IMR-90 (cell line): ENCODE measurements around the gene TRPM6. TPM values are rescaled to one million over a fixed set of nuclear protein-coding genes. Genes with fewer than 3 reads are reported as not detected.

Source experiments
- ATAC-seq: fragments of 200-7000 bp; cut with Tn5 transposase; 2 replicates; pipeline ENCODE4 v1.9.1; 2020; ENCODE audit warnings: low read depth, mild to moderate bottlenecking, moderate library complexity
- BruUV-seq: library from RNA; stranded (reverse); fragments of 400-500 nt; replicated peaks from 2 replicates; lab custom pipeline; 2021; lab: Mats Ljungman, UMichigan
- CTCF ChIA-PET: fragments of 300-600 bp; formaldehyde crosslinking; extraction: SDS; loops from one replicate; lab custom pipeline; 2021; ENCODE audit warnings: antibody characterized with exemption; lab: Yijun Ruan, JAX
- POLR2A ChIA-PET: fragments of 300-600 bp; sonication (Branson Sonifier 250); formaldehyde crosslinking; loops from one replicate; lab custom pipeline; 2022; ENCODE audit warnings: antibody characterized with exemption; ENCODE audit not compliant: unreplicated experiment; lab: Charles Lee
- DNase-seq: peaks from one replicate; pipeline ENCODE4 v3.0.0; 2013
- H2AFZ ChIP-seq: replicated peaks from 2 replicates; pipeline ENCODE3; 2013; ENCODE audit warnings: low read length, mild to moderate bottlenecking; ENCODE audit not compliant: poor library complexity
- H2AK5ac ChIP-seq: 2 replicates; pipeline ENCODE4 v1.6.1; 2013; ENCODE audit warnings: low read depth, low read length, inconsistent platforms
- H2AK9ac ChIP-seq: replicated peaks from 2 replicates; pipeline ENCODE3; 2013; ENCODE audit warnings: mild to moderate bottlenecking, low read depth, low read length, moderate library complexity; ENCODE audit not compliant: poor library complexity
- H2BK120ac ChIP-seq: 2 replicates; pipeline ENCODE4 v1.6.1; 2013; ENCODE audit warnings: low read depth, low read length, inconsistent platforms
- H2BK15ac ChIP-seq: 3 replicates; pipeline ENCODE4 v1.6.1; 2013; ENCODE audit warnings: low read depth, low read length, inconsistent platforms
- H2BK20ac ChIP-seq: 2 replicates; pipeline ENCODE4 v1.6.1; 2013; ENCODE audit warnings: low read depth, mild to moderate bottlenecking, inconsistent platforms, low read length, moderate library complexity
- H2BK5ac ChIP-seq: 2 replicates; pipeline ENCODE4 v1.6.1; 2013; ENCODE audit warnings: mild to moderate bottlenecking, low read depth, low read length, inconsistent platforms; ENCODE audit not compliant: poor library complexity, severe bottlenecking
- H3K14ac ChIP-seq: replicated peaks from 2 replicates; pipeline ENCODE4 v1.6.1; 2013; ENCODE audit warnings: low read depth, low read length, inconsistent platforms
- H3K18ac ChIP-seq: 2 replicates; pipeline ENCODE4 v1.6.1; 2013; ENCODE audit warnings: low read depth, low read length, control low read depth
- H3K23ac ChIP-seq: 2 replicates; pipeline ENCODE4 v1.6.1; 2013; ENCODE audit warnings: low read depth, low read length, inconsistent platforms
- H3K27ac ChIP-seq: 2 replicates; pipeline ENCODE4 v1.5.1; 2013; ENCODE audit warnings: mild to moderate bottlenecking, control low read depth, low read length; ENCODE audit not compliant: insufficient read depth
- H3K27me3 ChIP-seq: 2 replicates; pipeline ENCODE4 v1.6.1; 2013; ENCODE audit warnings: low read length; ENCODE audit not compliant: control insufficient read depth, insufficient read depth
- H3K36me3 ChIP-seq: 2 replicates; pipeline ENCODE4 v1.6.1; 2013; ENCODE audit warnings: low read length, mixed read lengths; ENCODE audit not compliant: control insufficient read depth, insufficient read depth
- H3K4ac ChIP-seq: 2 replicates; pipeline ENCODE4 v1.6.1; 2013; ENCODE audit warnings: low read depth, low read length, inconsistent platforms
- H3K4me1 ChIP-seq: 2 replicates; pipeline ENCODE4 v1.6.1; 2013; ENCODE audit warnings: low read length, mixed read lengths; ENCODE audit not compliant: control insufficient read depth, insufficient read depth
- H3K4me2 ChIP-seq: 2 replicates; pipeline ENCODE4 v1.6.1; 2013; ENCODE audit warnings: low read depth, mild to moderate bottlenecking, control low read depth, low read length, moderate library complexity
- H3K4me3 ChIP-seq: 2 replicates; pipeline ENCODE4 v1.5.1; 2013; ENCODE audit warnings: low read depth, mild to moderate bottlenecking, control low read depth, low read length, moderate library complexity; ENCODE audit not compliant: insufficient read depth
- H3K56ac ChIP-seq: 2 replicates; pipeline ENCODE4 v1.6.1; 2013; ENCODE audit warnings: low read length, inconsistent platforms; ENCODE audit not compliant: insufficient read depth; ENCODE audit errors: extremely low read depth
- H3K79me1 ChIP-seq, 2 experiments: 2 replicates each; pipeline ENCODE4 v1.6.1; 2013; ENCODE audit warnings: low read length in 2 of 2, inconsistent platforms in 1 of 2, low read depth in 1 of 2
- H3K9ac ChIP-seq: 2 replicates; pipeline ENCODE4 v1.6.1; 2013; ENCODE audit warnings: low read depth, low read length, control low read depth
- H3K9me1 ChIP-seq: 2 replicates; pipeline ENCODE4 v1.6.1; 2013; ENCODE audit warnings: low read length, inconsistent platforms; ENCODE audit not compliant: insufficient read depth
- H3K9me3 ChIP-seq: 2 replicates; pipeline ENCODE4 v1.6.1; 2013; ENCODE audit warnings: low read length; ENCODE audit not compliant: control insufficient read depth, insufficient read depth
- H4K20me1 ChIP-seq: 2 replicates; pipeline ENCODE4 v1.6.1; 2013; ENCODE audit warnings: low read length, inconsistent platforms; ENCODE audit not compliant: insufficient read depth
- H4K5ac ChIP-seq: 2 replicates; pipeline ENCODE4 v1.6.1; 2013; ENCODE audit warnings: mild to moderate bottlenecking, low read depth, low read length, control low read depth
- H4K8ac ChIP-seq, 2 experiments: 2 replicates each; pipeline ENCODE4 v1.6.1; 2013; ENCODE audit warnings: low read depth in 2 of 2, low read length in 2 of 2, control low read depth in 1 of 2, inconsistent platforms in 1 of 2
- H4K91ac ChIP-seq: 2 replicates; pipeline ENCODE4 v1.6.1; 2013; ENCODE audit warnings: low read depth, low read length, inconsistent platforms; ENCODE audit not compliant: insufficient read depth
- BHLHE40 ChIP-seq: fragments of 150-350 bp; IDR thresholded peaks from 2 replicates; pipeline ENCODE4 v1.6.1; 2016; ENCODE audit warnings: mild to moderate bottlenecking, low read depth, low read length
- CEBPB ChIP-seq: IDR thresholded peaks from 2 replicates; pipeline ENCODE4 v1.6.1; 2012; ENCODE audit warnings: low read depth, low read length, improper control_type of control experiment
- CHD1 ChIP-seq: IDR thresholded peaks from 2 replicates; pipeline ENCODE4 v1.6.1; 2012; ENCODE audit warnings: low read depth, low read length, improper control_type of control experiment
- CTCF ChIP-seq: conservative IDR thresholded peaks from 2 replicates; pipeline ENCODE4 v1.5.1; 2012; ENCODE audit warnings: mild to moderate bottlenecking, low read depth, low read length, improper control_type of control experiment
- FOS ChIP-seq: fragments of 150-350 bp; IDR thresholded peaks from 2 replicates; pipeline ENCODE4 v1.6.1; 2016; ENCODE audit warnings: low read depth, low read length
- SMC3 ChIP-seq: fragments of 150-350 bp; IDR thresholded peaks from 2 replicates; pipeline ENCODE4 v1.6.1; 2016; ENCODE audit warnings: low read depth, mild to moderate bottlenecking, antibody characterized with exemption, low read length, moderate library complexity
- WGBS, 2 experiments: methylation state at CpG; one replicate each; pipeline versions ENCODE4 v1.1.5 to v1.1.7; 2013; ENCODE audit warnings: missing lambda C conversion rate in 2 of 2; ENCODE audit not compliant: insufficient read length in 1 of 2; ENCODE audit errors: extremely low coverage in 2 of 2; 5-methylcytosine and 5-hydroxymethylcytosine counted together
- dilution Hi-C: fragments of 300-500 bp; cut with HindIII; formaldehyde crosslinking; loops from one replicate; pipeline ENCODE4 v1.14.3; 2018; ENCODE audit warnings: low sequenced_read_pairs; ENCODE audit not compliant: unreplicated experiment
- in situ Hi-C: fragments of 300-500 bp; cut with MboI; formaldehyde crosslinking; loops from 3 replicates; pipeline ENCODE4 v1.14.3; 2019; ENCODE audit warnings: low sequenced_read_pairs, inconsistent platforms, mixed read lengths
- intact Hi-C: fragments of 100-400 bp; cut with micrococcal nuclease; formaldehyde crosslinking; loops from 2 replicates; pipeline ENCODE4 v1.10.0; 2022
- polyA plus RNA-seq, 3 experiments: library from polyadenylated mRNA; depleted of rRNA; stranded (reverse); fragments of >200 nt; gene quantifications; 2 replicates each; pipeline ENCODE4 v1.2.3, GENCODE V29; 2012; ENCODE audit warnings: low replicate concordance in 1 of 3
- total RNA-seq: library from RNA; depleted of rRNA; stranded (reverse); fragments of >200 nt; gene quantifications from 2 replicates; pipeline ENCODE4 v1.2.3, GENCODE V29; 2012

Gene TRPM6
- total and polyA plus RNA-seq, 2 of the 4 experiments (the other 2 are of a cell fraction): under 0.01 to 0.02 TPM

GRCh38 chr9:74721696-74722660 is 165.7 kb downstream of the TRPM6 start (continued):
- no peak for TF ChIP-seq FOS

GRCh38 chr9:74719306-74719705 is 168.4 kb downstream of the TRPM6 start:
- CTCF ChIA-PET: no interaction called here
- H3K4me3 ChIP-seq: no peak overlapping the region
- no peak overlapping the region for H2BK5ac ChIP-seq
- H3K36me3 ChIP-seq: no peaks in the 10 kb centered on the region
- no peak overlapping the region for H3K56ac ChIP-seq
- H4K20me1 ChIP-seq: no peaks in the 10 kb centered on the region
- no TSS peak for BruUV-seq
- no peak overlapping the region for H2BK20ac ChIP-seq
- no peak overlapping the region for H3K23ac ChIP-seq
- H3K18ac ChIP-seq: no peak overlapping the region
- TF ChIP-seq FOS (no peak), CTCF (no peak), BHLHE40 (no peak), CHD1 (no peak), CEBPB (no peak), SMC3 (no peak)
- H2AK5ac ChIP-seq: no peak overlapping the region
- in situ Hi-C loops (no loop called here), intact Hi-C loops (no loop called here), dilution Hi-C loops (no loop called here)
- H3K4me2 ChIP-seq: no peak overlapping the region
- POLR2A ChIA-PET: no interaction called here
- no peak overlapping the region for H4K8ac ChIP-seq
- H3K9me1 ChIP-seq: no peaks in the 10 kb centered on the region
- no peak overlapping the region for H3K9ac ChIP-seq
- no peak overlapping the region for H3K4ac ChIP-seq
- H3K4me1 ChIP-seq: no peaks in the 10 kb centered on the region
- WGBS, 2 experiments: no CpG with 5 or more reads among the region's 1 CpG
- peaks cover 2% of the 10 kb centered on the region; the same call in 1 of the 2 replicates for H3K27me3 ChIP-seq
- no peak overlapping the region for H2AFZ ChIP-seq
- no peak for ATAC-seq
- no peaks in the 10 kb centered on the region for H3K9me3 ChIP-seq
- no peak for DNase-seq
- no peak overlapping the region for H2AK9ac ChIP-seq
- no peaks in the 10 kb centered on the region for H3K79me1 ChIP-seq
- no peak overlapping the region for H3K27ac ChIP-seq
- no peak overlapping the region for H3K14ac ChIP-seq
- no peak overlapping the region for H2BK15ac ChIP-seq
- no peak overlapping the region for H2BK120ac ChIP-seq
- no peak overlapping the region for H4K91ac ChIP-seq
- no peak overlapping the region for H4K5ac ChIP-seq
